Upper lobe of left lung (tissue), 4 donors: ENCODE results near the gene TEKT5.

ENCODE experiments used
- CTCF ChIP-seq, 6 experiments: fragments of 450-650 bp in 4 of 6; fragments of 200-600 bp in 2 of 6; sonication (generic) in 2 of 6; IDR thresholded peaks; one replicate each; pipeline ENCODE4 v1.5.1; 2016 to 2019; ENCODE audit warnings: antibody characterized with exemption in 6 of 6
- POLR2A ChIP-seq, 4 donors: fragments of 450-650 bp; IDR thresholded peaks; one replicate each; pipeline ENCODE4 v1.5.1; 2016 to 2017; ENCODE audit warnings: antibody characterized with exemption in 4 of 4, mild to moderate bottlenecking in 2 of 4
- POLR2AphosphoS5 ChIP-seq, 2 donors: sonication (generic); formaldehyde crosslinking; IDR thresholded peaks; one replicate each; pipeline ENCODE4 v1.5.1; 2017; ENCODE audit warnings: antibody characterized with exemption in 2 of 2

GRCh38 chr16:10647264-10647720 is 47.4 kb downstream of the TEKT5 start:
- TF ChIP-seq CTCF (IDR thresholded peaks at IDR 0.05) (no peak), POLR2AphosphoS5 (IDR thresholded peaks at IDR 0.05) (no peak), POLR2A (IDR thresholded peaks at IDR 0.05) (no peak)
